HCT116 (cell line): ENCODE measurements around the gene TSPAN14. TPM values are rescaled to one million over a fixed set of nuclear protein-coding genes. Genes with fewer than 3 reads are reported as not detected.

Source experiments
- ATAC-seq: fragments of 200-7000 bp; cut with Tn5 transposase; 2 replicates; pipeline ENCODE4 v1.9.1; 2020; ENCODE audit warnings: mild to moderate bottlenecking, moderate library complexity
- BruUV-seq: library from RNA; stranded (reverse); fragments of 400-500 nt; replicated peaks from 2 replicates; lab custom pipeline; 2021; lab: Mats Ljungman, UMichigan
- CTCF ChIA-PET: fragments of 300-600 bp; sonication (Branson Sonifier 250); formaldehyde crosslinking; loops from one replicate; lab custom pipeline; 2021; ENCODE audit warnings: antibody characterized with exemption; lab: Charles Lee
- POLR2A ChIA-PET: fragments of 300-600, 350-600 bp; sonication (Branson Sonifier 250); formaldehyde crosslinking; loops from one replicate; lab custom pipeline; 2021; ENCODE audit warnings: antibody characterized with exemption; lab: Charles Lee
- RAD21 ChIA-PET, 2 experiments: fragments of 300-600 bp; sonication (Branson Sonifier 250); formaldehyde crosslinking; loops; one replicate each; lab custom pipeline; 2023; ENCODE audit warnings: low total read pairs in 2 of 2; ENCODE audit not compliant: uncharacterized antibody in 2 of 2, unreplicated experiment in 2 of 2, low non-redundant PET in 1 of 2; lab: Charles Lee
- DNase-seq: peaks from one replicate; pipeline ENCODE4 v3.0.0-alpha.2; 2010; ENCODE audit warnings: low read depth, low spot score
- H2AFZ ChIP-seq: fragments of 200-600 bp; shearing (Covaris generic), sonication (generic); 2 replicates; pipeline ENCODE4 v1.6.1; 2017; ENCODE audit warnings: low read depth, mixed run types, mixed read lengths, antibody characterized with exemption, low read length; ENCODE audit not compliant: poor library complexity, severe bottlenecking
- H3K27ac ChIP-seq: 2 replicates; pipeline ENCODE4 v1.5.1; 2012; ENCODE audit warnings: low read depth, low read length
- H3K27me3 ChIP-seq: fragments of 200-600 bp; sonication (generic); 2 replicates; pipeline ENCODE4 v1.6.1; 2016; ENCODE audit warnings: mixed run types, low read length, mixed read lengths; ENCODE audit not compliant: insufficient read depth
- H3K36me3 ChIP-seq, 2 experiments: fragments of 200-500 bp in 1 of 2; fragments of 200-600 bp in 1 of 2; sonication (Bioruptor generic) in 1 of 2; sonication (generic) in 1 of 2; 2 replicates each; pipeline versions ENCODE4 v1.5.1 to v1.6.1; 2014 to 2016; ENCODE audit warnings: low read length in 2 of 2, inconsistent platforms in 1 of 2, mixed read lengths in 1 of 2, mixed run types in 1 of 2; ENCODE audit not compliant: insufficient read depth in 2 of 2, control insufficient read depth in 1 of 2
- H3K4me1 ChIP-seq, 2 experiments: fragments of 200-600 bp in 1 of 2; sonication (generic) in 1 of 2; 2 replicates each; pipeline versions ENCODE4 v1.5.1 to v1.6.1; 2012 to 2017; ENCODE audit warnings: low read length in 2 of 2, inconsistent platforms in 1 of 2, mild to moderate bottlenecking in 1 of 2, mixed read lengths in 1 of 2, mixed run types in 1 of 2, moderate library complexity in 1 of 2; ENCODE audit not compliant: insufficient read depth in 2 of 2, control insufficient read depth in 1 of 2
- H3K4me2 ChIP-seq: fragments of 200-600 bp; sonication (generic); 2 replicates; pipeline ENCODE4 v1.6.1; 2017; ENCODE audit warnings: mixed run types, low read length, mixed read lengths
- H3K4me3 ChIP-seq, 2 experiments: fragments of 200-600 bp in 1 of 2; sonication (generic) in 1 of 2; replicated peaks in 1 of 2; 2 replicates each; pipeline ENCODE4 v1.5.1; 2011 to 2016; ENCODE audit warnings: low read length in 2 of 2, control low read depth in 1 of 2, low read depth in 1 of 2, mild to moderate bottlenecking in 1 of 2, mixed read lengths in 1 of 2, mixed run types in 1 of 2
- H3K79me2 ChIP-seq: fragments of 200-600 bp; sonication (generic); 2 replicates; pipeline ENCODE4 v1.6.1; 2017; ENCODE audit warnings: mild to moderate bottlenecking, mixed run types, low read length, moderate library complexity, mixed read lengths; ENCODE audit not compliant: insufficient read depth
- H3K9ac ChIP-seq: fragments of 200-600 bp; sonication (generic); 2 replicates; pipeline ENCODE4 v1.6.1; 2016; ENCODE audit warnings: low read length, mixed read lengths
- H3K9me2 ChIP-seq: fragments of 200-600 bp; sonication (generic), shearing (Covaris generic); 2 replicates; pipeline ENCODE4 v1.6.1; 2017; ENCODE audit warnings: mixed run types, mild to moderate bottlenecking, moderate library complexity; ENCODE audit not compliant: insufficient read depth
- H3K9me3 ChIP-seq, 2 experiments: fragments of 200-500 bp in 1 of 2; fragments of 200-600 bp in 1 of 2; sonication (Bioruptor generic) in 1 of 2; sonication (generic) in 1 of 2; 2 replicates each; pipeline ENCODE4 v1.6.1; 2014 to 2017; ENCODE audit warnings: low read length in 2 of 2, mixed read lengths in 2 of 2, inconsistent platforms in 1 of 2, low read depth in 1 of 2, mild to moderate bottlenecking in 1 of 2, mixed run types in 1 of 2, moderate library complexity in 1 of 2; ENCODE audit not compliant: control insufficient read depth in 1 of 2, insufficient read depth in 1 of 2
- H4K20me1 ChIP-seq: fragments of 200-600 bp; sonication (generic), shearing (Covaris generic); 2 replicates; pipeline ENCODE4 v1.6.1; 2017; ENCODE audit warnings: mixed run types, mild to moderate bottlenecking, moderate library complexity; ENCODE audit not compliant: insufficient read depth
- ATF3 ChIP-seq: IDR thresholded peaks from 2 replicates; pipeline ENCODE4 v1.6.1; 2012
- CEBPB ChIP-seq: IDR thresholded peaks from 2 replicates; pipeline ENCODE4 v1.6.1; 2012; ENCODE audit warnings: low read depth
- EGR1 ChIP-seq: IDR thresholded peaks from 2 replicates; pipeline ENCODE4 v1.6.1; 2012; ENCODE audit warnings: low read depth
- ELF1 ChIP-seq: IDR thresholded peaks from 2 replicates; pipeline ENCODE4 v1.6.1; 2012; ENCODE audit warnings: low read depth, borderline replicate concordance
- EZH2 ChIP-seq: fragments of 200-600 bp; sonication (generic); IDR thresholded peaks from 2 replicates; pipeline ENCODE4 v1.6.1; 2017; ENCODE audit warnings: antibody characterized with exemption, mixed run types
- FOSL1 ChIP-seq: IDR thresholded peaks from 2 replicates; pipeline ENCODE4 v1.6.1; 2012; ENCODE audit warnings: low read depth
- MAX ChIP-seq: IDR thresholded peaks from 2 replicates; pipeline ENCODE4 v1.6.1; 2012
- POLR2A ChIP-seq: IDR thresholded peaks from 2 replicates; pipeline ENCODE4 v1.7.0; 2011; ENCODE audit warnings: borderline replicate concordance; ENCODE audit not compliant: insufficient read depth, insufficient read length; ENCODE audit errors: extremely low read depth
- POLR2AphosphoS5 ChIP-seq: IDR thresholded peaks from 2 replicates; pipeline ENCODE4 v1.6.1; 2011; ENCODE audit warnings: mild to moderate bottlenecking, low read depth, low read length, moderate library complexity
- RAD21 ChIP-seq: IDR thresholded peaks from 2 replicates; pipeline ENCODE4 v1.6.1; 2012; ENCODE audit warnings: low read depth, mild to moderate bottlenecking
- REST ChIP-seq: IDR thresholded peaks from 2 replicates; pipeline ENCODE4 v1.6.1; 2012; ENCODE audit warnings: low read depth
- SP1 ChIP-seq: IDR thresholded peaks from 2 replicates; pipeline ENCODE4 v1.6.1; 2012; ENCODE audit warnings: low read depth
- SRF ChIP-seq: IDR thresholded peaks from 2 replicates; pipeline ENCODE4 v1.6.1; 2012; ENCODE audit warnings: low read depth
- TCF7L2 ChIP-seq: IDR thresholded peaks from 2 replicates; pipeline ENCODE4 v1.7.0; 2011; ENCODE audit warnings: borderline replicate concordance, inconsistent platforms; ENCODE audit not compliant: insufficient read depth, insufficient read length; ENCODE audit errors: extremely low read depth
- YY1 ChIP-seq: IDR thresholded peaks from 2 replicates; pipeline ENCODE4 v1.6.1; 2011; ENCODE audit warnings: low read length, low read depth, moderate library complexity, mild to moderate bottlenecking; ENCODE audit not compliant: insufficient replicate concordance; ENCODE audit errors: extremely low read depth
- ZBTB33 ChIP-seq: IDR thresholded peaks from 2 replicates; pipeline ENCODE4 v1.6.1; 2011; ENCODE audit warnings: mild to moderate bottlenecking, low read length, moderate library complexity; ENCODE audit not compliant: insufficient replicate concordance; ENCODE audit errors: extremely low read depth
- ZFX ChIP-seq: fragments of 450-650 bp; IDR thresholded peaks from 2 replicates; pipeline ENCODE4 v1.6.1; 2017
- intact Hi-C: fragments of 100-400 bp; cut with micrococcal nuclease; formaldehyde crosslinking; loops from 2 replicates; pipeline ENCODE4 v1.10.0; 2022
- total RNA-seq: library from RNA; stranded (reverse); gene quantifications from one replicate; pipeline ENCODE4 v1.2.1, GENCODE V29; 2021; ENCODE audit not compliant: unreplicated experiment

TSPAN14 gene
- total RNA-seq, 1 experiment from 2014 or later, result 86.8 TPM

- ATAC-seq, result no peak
- intact Hi-C loops, result no loop called here
- Histone ChIP-seq H3K79me2 (peaks cover 99% of the 10 kb centered on the region), H4K20me1 (peaks cover 4% of the 10 kb centered on the region; the same call in 1 of the 2 replicates), H3K4me2 (peak overlapping the region; percentile 69; the same call in 1 of the 2 replicates), H3K4me3 (no peak overlapping the region), H3K4me1 (peaks cover 59 to 91% of the 10 kb centered on the region in 2 experiments), H3K9ac (no peak overlapping the region), H3K36me3 (peaks cover 0 to 4% of the 10 kb centered on the region in 2 experiments; a peak in 1 of 4 replicates), H3K9me3 (no peaks in the 10 kb centered on the region), H3K9me2 (no peaks in the 10 kb centered on the region), H3K27ac (no peak overlapping the region), H3K27me3 (no peaks in the 10 kb centered on the region), H2AFZ (no peak overlapping the region)
- ChIA-PET RAD21 (no interaction called here), CTCF (interaction anchor here (2.7 to 3.8 kb wide), 2 partner anchors 10 to 35 kb away, joined by 10 to 15 read pairs; no protein-coding TSS in a partner anchor), POLR2A (no interaction called here)
- no TSS peak for BruUV-seq
- no peak for DNase-seq
- TF ChIP-seq REST, result no peak
- no peak for TF ChIP-seq ZBTB33
- no peak for TF ChIP-seq FOSL1
- TF ChIP-seq TCF7L2, result no peak
- no peak for TF ChIP-seq EGR1
- no peak for TF ChIP-seq ATF3
- TF ChIP-seq POLR2A, result no peak
- TF ChIP-seq SP1, result no peak
- TF ChIP-seq EZH2, result no peak
- no peak for TF ChIP-seq ELF1
- TF ChIP-seq MAX, result no peak
- TF ChIP-seq CEBPB, result no peak
- TF ChIP-seq YY1, result no peak
- TF ChIP-seq ZFX, result no peak
- no peak for TF ChIP-seq RAD21
- no peak for TF ChIP-seq POLR2AphosphoS5
- TF ChIP-seq SRF, result no peak
These were observed 16.2 kb downstream of the TSPAN14 start for GRCh38 chr10:80470266-80470665.
